IMR-90 (cell line): ENCODE measurements around the gene RAB26.
"Not testable (repeated sequence)": the region's sequence is repeated elsewhere in the genome, so short reads cannot be mapped to it uniquely, and the experiment has no call there.

Experiments used
- POLR2A ChIP-seq: IDR thresholded peaks from 2 replicates; pipeline ENCODE4 v1.6.1; 2012; ENCODE audit warnings: mild to moderate bottlenecking, low read depth, low read length
- RFX5 ChIP-seq: IDR thresholded peaks from 2 replicates; pipeline ENCODE4 v1.8.0; 2012; ENCODE audit warnings: low read depth, mild to moderate bottlenecking, low read length, moderate library complexity
- TF ChIP-seq, protein P1 (sequence below): conservative IDR thresholded peaks from 2 replicates; pipeline ENCODE4 v1.5.1; 2012; ENCODE audit warnings: mild to moderate bottlenecking, low read depth, low read length, improper control_type of control experiment

GRCh38 chr16:2105291-2105690 lies 43.1 kb upstream of the RAB26 start:
- TF ChIP-seq, protein P1, sequence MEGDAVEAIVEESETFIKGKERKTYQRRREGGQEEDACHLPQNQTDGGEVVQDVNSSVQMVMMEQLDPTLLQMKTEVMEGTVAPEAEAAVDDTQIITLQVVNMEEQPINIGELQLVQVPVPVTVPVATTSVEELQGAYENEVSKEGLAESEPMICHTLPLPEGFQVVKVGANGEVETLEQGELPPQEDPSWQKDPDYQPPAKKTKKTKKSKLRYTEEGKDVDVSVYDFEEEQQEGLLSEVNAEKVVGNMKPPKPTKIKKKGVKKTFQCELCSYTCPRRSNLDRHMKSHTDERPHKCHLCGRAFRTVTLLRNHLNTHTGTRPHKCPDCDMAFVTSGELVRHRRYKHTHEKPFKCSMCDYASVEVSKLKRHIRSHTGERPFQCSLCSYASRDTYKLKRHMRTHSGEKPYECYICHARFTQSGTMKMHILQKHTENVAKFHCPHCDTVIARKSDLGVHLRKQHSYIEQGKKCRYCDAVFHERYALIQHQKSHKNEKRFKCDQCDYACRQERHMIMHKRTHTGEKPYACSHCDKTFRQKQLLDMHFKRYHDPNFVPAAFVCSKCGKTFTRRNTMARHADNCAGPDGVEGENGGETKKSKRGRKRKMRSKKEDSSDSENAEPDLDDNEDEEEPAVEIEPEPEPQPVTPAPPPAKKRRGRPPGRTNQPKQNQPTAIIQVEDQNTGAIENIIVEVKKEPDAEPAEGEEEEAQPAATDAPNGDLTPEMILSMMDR, result not testable (repeated sequence)
- not testable (repeated sequence) for TF ChIP-seq RFX5, POLR2A
